GM06990 (cell line): Measurements from ENCODE around the gene PCP4L1.

ENCODE experiments used
- DNase-seq: peaks from one replicate; pipeline ENCODE4 v3.0.0-alpha.2; 2011; ENCODE audit not compliant: insufficient read length; ENCODE audit errors: extremely low read depth
- H3K27me3 ChIP-seq: replicated peaks from 2 replicates; pipeline ENCODE4 v1.6.0; 2011; ENCODE audit warnings: low read length; ENCODE audit not compliant: control insufficient read depth, insufficient read depth
- H3K36me3 ChIP-seq: 2 replicates; pipeline ENCODE4 v1.5.1; 2011; ENCODE audit warnings: low read length; ENCODE audit not compliant: control insufficient read depth, insufficient read depth
- H3K4me3 ChIP-seq: replicated peaks from 2 replicates; pipeline ENCODE4 v1.5.1; 2011; ENCODE audit warnings: low read depth, mild to moderate bottlenecking, control low read depth, low read length
- TF ChIP-seq, protein P1 (sequence below): IDR thresholded peaks from 2 replicates; pipeline ENCODE4 v1.5.1; 2011; ENCODE audit warnings: low read length, control low read depth, mild to moderate bottlenecking, inconsistent platforms; ENCODE audit not compliant: insufficient read depth, poor library complexity, severe bottlenecking

Gene PCP4L1

GRCh38 chr1:161227196-161227871, 31.2 kb upstream of the PCP4L1 start:
- H3K27me3 ChIP-seq: no peaks in the 10 kb centered on the region
- H3K36me3 ChIP-seq: peaks cover 12% of the 10 kb centered on the region
- peak; percentile 64 for DNase-seq
- H3K4me3 ChIP-seq: peak overlapping the region; percentile 77
- TF ChIP-seq, protein P1, sequence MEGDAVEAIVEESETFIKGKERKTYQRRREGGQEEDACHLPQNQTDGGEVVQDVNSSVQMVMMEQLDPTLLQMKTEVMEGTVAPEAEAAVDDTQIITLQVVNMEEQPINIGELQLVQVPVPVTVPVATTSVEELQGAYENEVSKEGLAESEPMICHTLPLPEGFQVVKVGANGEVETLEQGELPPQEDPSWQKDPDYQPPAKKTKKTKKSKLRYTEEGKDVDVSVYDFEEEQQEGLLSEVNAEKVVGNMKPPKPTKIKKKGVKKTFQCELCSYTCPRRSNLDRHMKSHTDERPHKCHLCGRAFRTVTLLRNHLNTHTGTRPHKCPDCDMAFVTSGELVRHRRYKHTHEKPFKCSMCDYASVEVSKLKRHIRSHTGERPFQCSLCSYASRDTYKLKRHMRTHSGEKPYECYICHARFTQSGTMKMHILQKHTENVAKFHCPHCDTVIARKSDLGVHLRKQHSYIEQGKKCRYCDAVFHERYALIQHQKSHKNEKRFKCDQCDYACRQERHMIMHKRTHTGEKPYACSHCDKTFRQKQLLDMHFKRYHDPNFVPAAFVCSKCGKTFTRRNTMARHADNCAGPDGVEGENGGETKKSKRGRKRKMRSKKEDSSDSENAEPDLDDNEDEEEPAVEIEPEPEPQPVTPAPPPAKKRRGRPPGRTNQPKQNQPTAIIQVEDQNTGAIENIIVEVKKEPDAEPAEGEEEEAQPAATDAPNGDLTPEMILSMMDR: peak; percentile 69

GRCh38 chr1:161228032-161228431, 30.5 kb upstream of the PCP4L1 start:
- TF ChIP-seq, protein P1: no peak
- no peak overlapping the region for H3K4me3 ChIP-seq

DNA sequence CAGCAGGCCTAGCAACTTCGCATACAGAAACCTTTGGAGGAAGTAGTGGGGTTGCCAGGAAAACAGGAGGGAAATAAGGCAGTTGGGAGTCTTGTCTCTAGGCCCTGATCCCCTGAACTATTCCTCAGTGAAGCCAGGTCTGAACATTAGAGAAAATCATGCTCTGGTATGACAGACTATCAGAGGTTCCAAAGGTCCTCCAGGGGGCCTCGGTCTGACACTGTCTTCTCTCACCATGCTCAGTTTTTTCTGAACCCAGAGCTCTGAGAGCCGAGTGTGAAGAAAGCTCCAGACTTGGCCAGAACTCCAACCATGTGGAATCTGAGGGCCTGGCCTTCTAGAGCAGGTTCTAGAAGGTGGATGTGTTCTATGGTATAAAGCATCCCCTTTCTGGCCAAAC, 28.6 kb upstream of the PCP4L1 start:
- no peak for DNase-seq
- TF ChIP-seq, protein P1: peak; percentile 33

More at GRCh38 chr1:161228032-161228431, 30.5 kb upstream of the PCP4L1 start:
- H3K36me3 ChIP-seq: peaks cover 12% of the 10 kb centered on the region
- H3K27me3 ChIP-seq: no peaks in the 10 kb centered on the region
- DNase-seq: no peak

DNA sequence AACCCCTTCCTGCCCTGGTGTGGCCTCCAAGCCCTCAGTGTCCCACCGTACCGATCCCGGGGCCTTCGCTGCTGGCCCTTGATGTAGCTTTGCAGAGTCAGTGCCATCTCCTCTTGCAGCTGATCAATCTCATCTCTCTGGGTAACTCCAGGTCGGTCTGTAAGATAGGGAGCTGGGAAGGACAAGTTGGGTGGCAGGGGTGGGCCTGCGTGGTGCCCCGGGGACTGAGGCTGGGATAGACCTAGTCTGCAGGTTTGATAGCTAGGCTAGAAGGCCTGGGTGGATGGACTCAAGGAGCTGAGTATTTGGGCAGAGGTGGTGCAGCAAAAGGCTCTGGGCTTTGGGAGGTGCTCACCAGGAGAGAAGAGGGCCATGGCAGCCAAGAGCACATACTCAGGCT, 27.8 kb upstream of the PCP4L1 start:
- no peak for DNase-seq
- Histone ChIP-seq H3K4me3 (no peak overlapping the region), H3K27me3 (no peaks in the 10 kb centered on the region), H3K36me3 (peaks cover 12% of the 10 kb centered on the region)
- TF ChIP-seq, protein P1: no peak

More for the DNA sequence above, 28.6 kb upstream of the PCP4L1 start:
- Histone ChIP-seq H3K27me3 (no peaks in the 10 kb centered on the region), H3K36me3 (peaks cover 12% of the 10 kb centered on the region), H3K4me3 (no peak overlapping the region)

DNA sequence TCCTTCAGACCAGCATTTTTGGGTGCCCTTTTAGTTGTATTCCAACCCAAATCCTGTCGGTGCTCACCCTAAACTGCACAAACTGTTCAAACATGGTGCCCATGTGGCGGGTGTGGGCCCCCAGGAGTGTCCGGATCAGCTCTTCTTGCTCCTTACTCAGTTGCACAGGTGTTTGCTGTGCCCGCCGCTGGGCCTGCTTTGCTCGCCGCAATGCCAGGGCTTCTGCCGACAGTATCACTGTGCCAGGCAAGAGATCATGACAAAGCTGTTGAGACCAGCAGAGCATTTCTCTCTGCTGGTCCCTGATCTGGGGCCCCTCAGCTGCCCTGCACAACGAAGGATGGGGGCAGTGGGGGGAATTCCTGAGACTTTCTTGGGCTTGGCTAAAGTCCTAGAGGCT, 25.4 kb upstream of the PCP4L1 start:
- H3K36me3 ChIP-seq: peaks cover 12% of the 10 kb centered on the region
- DNase-seq: no peak
- TF ChIP-seq, protein P1: no peak
- H3K4me3 ChIP-seq: no peak overlapping the region
- H3K27me3 ChIP-seq: no peaks in the 10 kb centered on the region
